Activated CD8-positive, alpha-beta memory T cell treated with anti-CD3 and anti-CD28 coated beads for 1 hour (primary cell): Measurements from ENCODE around the gene ALPL.

ENCODE experiments used
- DNase-seq, 2 donors: peaks; one replicate each; pipeline ENCODE4 v3.0.0-alpha.2; 2020; ENCODE audit warnings: low read depth in 1 of 2; ENCODE audit errors: extremely low read depth in 1 of 2

Gene ALPL

GRCh38 chr1:21596174-21596573, 87.0 kb downstream of the ALPL start:
- DNase-seq = no peak

GRCh38 chr1:21596628-21597027, 87.4 kb downstream of the ALPL start:
- no peak for DNase-seq

GRCh38 chr1:21597753-21598152, 88.5 kb downstream of the ALPL start:
- DNase-seq = no peak

- no peak for DNase-seq
Observed at GRCh38 chr1:21598417-21598816, 89.2 kb downstream of the ALPL start.

- no peak for DNase-seq
Observed at GRCh38 chr1:21598904-21599303, 89.7 kb downstream of the ALPL start.

GRCh38 chr1:21599402-21599801, 90.2 kb downstream of the ALPL start:
- no peak for DNase-seq

- no peak for DNase-seq
Observed at GRCh38 chr1:21601278-21602048, 92.2 kb downstream of the ALPL start.

GRCh38 chr1:21603177-21604138, 94.2 kb downstream of the ALPL start:
- DNase-seq = no peak

- no peak for DNase-seq
Observed at GRCh38 chr1:21604208-21604957, 95.2 kb downstream of the ALPL start.

GRCh38 chr1:21605012-21605715, 95.9 kb downstream of the ALPL start:
- no peak for DNase-seq

- no peak for DNase-seq
Observed at GRCh38 chr1:21605964-21606705, 96.9 kb downstream of the ALPL start.

GRCh38 chr1:21607549-21608529, 98.6 kb downstream of the ALPL start:
- no peak for DNase-seq

GRCh38 chr1:21608798-21609197, 99.6 kb downstream of the ALPL start:
- no peak for DNase-seq

GRCh38 chr1:21610027-21610426, 100.8 kb downstream of the ALPL start:
- no peak for DNase-seq

GRCh38 chr1:21610989-21611785, 102.0 kb downstream of the ALPL start:
- no peak for DNase-seq

- DNase-seq = no peak
Observed at GRCh38 chr1:21612057-21612456, 102.8 kb downstream of the ALPL start.

GRCh38 chr1:21613072-21613867, 104.0 kb downstream of the ALPL start:
- DNase-seq = no peak
